ENCODE data around the gene ANKRD33B. TPM values are rescaled to one million over a fixed set of nuclear protein-coding genes. Genes with fewer than 3 reads are reported as not detected.

ANKRD33B gene
- total RNA-seq, 1 donor from 2014 or later, result 14.2 TPM

- H3K4me3 ChIP-seq, result no peak overlapping the region
- H3K36me3 ChIP-seq, result no peaks in the 10 kb centered on the region
- H3K4me1 ChIP-seq, result peaks cover 4% of the 10 kb centered on the region
- TF ChIP-seq, protein P1, sequence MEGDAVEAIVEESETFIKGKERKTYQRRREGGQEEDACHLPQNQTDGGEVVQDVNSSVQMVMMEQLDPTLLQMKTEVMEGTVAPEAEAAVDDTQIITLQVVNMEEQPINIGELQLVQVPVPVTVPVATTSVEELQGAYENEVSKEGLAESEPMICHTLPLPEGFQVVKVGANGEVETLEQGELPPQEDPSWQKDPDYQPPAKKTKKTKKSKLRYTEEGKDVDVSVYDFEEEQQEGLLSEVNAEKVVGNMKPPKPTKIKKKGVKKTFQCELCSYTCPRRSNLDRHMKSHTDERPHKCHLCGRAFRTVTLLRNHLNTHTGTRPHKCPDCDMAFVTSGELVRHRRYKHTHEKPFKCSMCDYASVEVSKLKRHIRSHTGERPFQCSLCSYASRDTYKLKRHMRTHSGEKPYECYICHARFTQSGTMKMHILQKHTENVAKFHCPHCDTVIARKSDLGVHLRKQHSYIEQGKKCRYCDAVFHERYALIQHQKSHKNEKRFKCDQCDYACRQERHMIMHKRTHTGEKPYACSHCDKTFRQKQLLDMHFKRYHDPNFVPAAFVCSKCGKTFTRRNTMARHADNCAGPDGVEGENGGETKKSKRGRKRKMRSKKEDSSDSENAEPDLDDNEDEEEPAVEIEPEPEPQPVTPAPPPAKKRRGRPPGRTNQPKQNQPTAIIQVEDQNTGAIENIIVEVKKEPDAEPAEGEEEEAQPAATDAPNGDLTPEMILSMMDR (IDR thresholded peaks at IDR 0.05), result no peak
- TF ChIP-seq POLR2A (IDR thresholded peaks at IDR 0.05) (no peak), POLR2AphosphoS5 (IDR thresholded peaks at IDR 0.05; ENCODE audit: insufficient read depth in 1 of 2, low read depth in 1 of 2) (no peak)
- H3K27ac ChIP-seq, result no peak overlapping the region
- intact Hi-C loops (cut with DNase I), result no loop called here
- no peaks in the 10 kb centered on the region for H3K9me3 ChIP-seq
- DNase-seq (ENCODE audit: extremely low spot score in 2 of 2), result no peak
- no peaks in the 10 kb centered on the region for H3K27me3 ChIP-seq
These were observed 83.8 kb downstream of the ANKRD33B start for GRCh38 chr5:10647640-10648039.

- H3K9me3 ChIP-seq, result no peaks in the 10 kb centered on the region
- H3K4me1 ChIP-seq, result peaks cover 17% of the 10 kb centered on the region
- H3K27ac ChIP-seq, result no peak overlapping the region
- TF ChIP-seq, protein P1 (IDR thresholded peaks at IDR 0.05), result no peak
- no peak for TF ChIP-seq POLR2A (IDR thresholded peaks at IDR 0.05)
- no peak for TF ChIP-seq POLR2AphosphoS5 (IDR thresholded peaks at IDR 0.05; ENCODE audit: insufficient read depth in 1 of 2, low read depth in 1 of 2)
- intact Hi-C loops (cut with DNase I), result no loop called here
- no peak for DNase-seq (ENCODE audit: extremely low spot score in 2 of 2)
- H3K36me3 ChIP-seq, result no peaks in the 10 kb centered on the region
- no peaks in the 10 kb centered on the region for H3K27me3 ChIP-seq
- no peak overlapping the region for H3K4me3 ChIP-seq
These were observed 85.2 kb downstream of the ANKRD33B start for GRCh38 chr5:10648806-10649665.

DNA sequence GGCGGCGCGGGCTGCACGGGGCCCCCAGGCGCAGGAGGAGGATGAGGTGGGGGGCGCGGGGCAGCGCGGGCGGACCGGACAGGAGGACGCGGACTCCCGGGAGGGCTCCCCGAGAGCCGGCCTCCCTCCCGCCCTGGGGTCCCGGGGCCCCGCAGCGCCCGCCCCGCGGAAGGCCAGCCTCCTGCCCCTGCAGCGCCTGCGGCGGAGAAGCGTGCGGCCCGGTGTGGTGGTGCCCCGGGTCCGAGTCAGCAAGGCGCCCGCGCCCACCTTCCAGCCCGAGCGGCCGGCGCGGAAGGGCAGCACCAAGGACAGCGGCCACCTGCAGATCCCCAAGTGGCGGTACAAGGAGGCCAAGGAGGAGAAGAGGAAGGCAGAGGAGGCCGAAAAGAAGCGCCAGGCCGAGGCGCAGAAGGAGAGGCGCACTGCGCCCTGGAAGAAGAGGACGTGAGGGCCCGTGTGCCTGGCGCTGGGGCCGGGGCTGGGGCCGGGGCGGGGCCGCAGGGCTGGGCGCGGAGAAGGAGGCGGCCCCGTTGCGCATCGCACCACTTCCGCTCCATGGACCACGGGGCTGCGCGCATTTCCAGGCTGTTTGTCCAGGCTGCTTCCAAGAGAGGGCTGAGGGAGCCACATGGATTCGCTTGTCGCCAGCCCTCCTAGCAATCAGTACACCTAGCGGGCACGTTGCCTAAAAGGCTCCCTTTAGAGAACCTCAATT, 86.0 kb downstream of the ANKRD33B start:
- Histone ChIP-seq H3K4me3 (no peak overlapping the region), H3K4me1 (peaks cover 17% of the 10 kb centered on the region), H3K27me3 (no peaks in the 10 kb centered on the region), H3K9me3 (no peaks in the 10 kb centered on the region), H3K27ac (no peak overlapping the region), H3K36me3 (no peaks in the 10 kb centered on the region)
- DNase-seq (ENCODE audit: extremely low spot score in 2 of 2), result no peak
- intact Hi-C loops (cut with DNase I), result no loop called here
- TF ChIP-seq, protein P1 (IDR thresholded peaks at IDR 0.05), result no peak
- no peak for TF ChIP-seq POLR2A (IDR thresholded peaks at IDR 0.05)
- no peak for TF ChIP-seq POLR2AphosphoS5 (IDR thresholded peaks at IDR 0.05; ENCODE audit: insufficient read depth in 1 of 2, low read depth in 1 of 2)

- H3K27me3 ChIP-seq, result no peaks in the 10 kb centered on the region
- TF ChIP-seq POLR2AphosphoS5 (IDR thresholded peaks at IDR 0.05; ENCODE audit: insufficient read depth in 1 of 2, low read depth in 1 of 2), result no peak
- no peak for TF ChIP-seq POLR2A (IDR thresholded peaks at IDR 0.05)
- TF ChIP-seq, protein P1 (IDR thresholded peaks at IDR 0.05), result no peak
- intact Hi-C loops (cut with DNase I), result no loop called here
- H3K9me3 ChIP-seq, result no peaks in the 10 kb centered on the region
- H3K4me1 ChIP-seq, result peaks cover 17% of the 10 kb centered on the region
- DNase-seq (ENCODE audit: extremely low spot score in 2 of 2), result no peak
- H3K36me3 ChIP-seq, result no peaks in the 10 kb centered on the region
- H3K4me3 ChIP-seq, result no peak overlapping the region
- no peak overlapping the region for H3K27ac ChIP-seq
These were observed 88.3 kb downstream of the ANKRD33B start for GRCh38 chr5:10652151-10652550.

All from vagina (tissue), 2 donors.